Renal cortical epithelial cell (primary cell): ENCODE results near the gene ERN1. TPM values are rescaled to one million over a fixed set of nuclear protein-coding genes. Genes with fewer than 3 reads are reported as not detected.
"Not testable (repeated sequence)": the region's sequence is repeated elsewhere in the genome, so short reads cannot be mapped to it uniquely, and the experiment has no call there.

Source experiments
- DNase-seq: peaks from one replicate; pipeline ENCODE4 v3.0.0-alpha.2; 2011; ENCODE audit warnings: low read depth
- total RNA-seq: library from RNA; depleted of rRNA; stranded (reverse); fragments of >200 nt; gene quantifications from 2 replicates; pipeline ENCODE4 v1.2.3, GENCODE V29; 2014

The ERN1 gene
- 4.5 and 10.6 TPM in 2 replicates for total RNA-seq

DNA sequence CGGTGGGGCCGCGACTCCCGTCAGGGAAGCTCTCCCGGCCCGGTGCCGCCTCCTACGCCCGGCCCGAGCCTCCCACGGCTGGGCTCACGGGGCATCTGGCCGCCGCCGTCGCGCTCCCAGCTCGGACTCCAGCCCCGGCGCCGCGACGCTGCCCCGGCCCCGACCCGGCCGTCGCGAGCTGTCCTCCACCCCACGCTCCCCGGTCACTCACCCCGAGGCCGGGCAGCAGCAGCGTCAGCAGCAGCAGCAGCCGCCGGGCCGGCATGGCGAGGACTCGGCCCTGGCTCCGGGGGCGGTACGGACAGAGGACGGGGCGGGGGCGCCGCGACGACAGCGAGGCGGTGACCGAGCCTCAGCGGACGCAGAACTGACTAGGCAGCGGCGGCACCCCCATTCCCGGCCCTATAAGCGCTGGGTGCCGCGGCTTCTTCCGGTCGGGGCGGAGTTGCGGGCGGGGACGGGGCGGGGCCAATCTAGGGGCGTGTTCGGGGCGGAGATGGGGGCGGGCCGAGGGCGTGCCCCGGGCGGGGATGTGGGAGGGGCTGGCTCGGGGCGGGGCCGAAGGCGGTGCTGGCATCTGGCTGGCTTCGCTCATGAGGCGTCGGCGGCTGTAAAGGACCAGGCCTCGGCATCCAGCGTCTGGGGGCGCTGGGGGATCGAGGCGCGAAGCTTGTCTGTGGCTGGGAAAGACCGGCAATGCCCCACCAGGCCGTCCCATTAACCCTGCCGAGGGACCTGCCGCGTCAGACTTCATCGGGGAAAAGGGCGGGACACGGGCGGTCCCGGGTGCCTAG, at the start of gene ERN1:
Gene ERN1, minus strand, starts transcription at position 380 of the 794 bp plus-strand sequence. Its CDS starts 115 bp downstream, at position 265.
- peak; percentile 67 for DNase-seq

DNA sequence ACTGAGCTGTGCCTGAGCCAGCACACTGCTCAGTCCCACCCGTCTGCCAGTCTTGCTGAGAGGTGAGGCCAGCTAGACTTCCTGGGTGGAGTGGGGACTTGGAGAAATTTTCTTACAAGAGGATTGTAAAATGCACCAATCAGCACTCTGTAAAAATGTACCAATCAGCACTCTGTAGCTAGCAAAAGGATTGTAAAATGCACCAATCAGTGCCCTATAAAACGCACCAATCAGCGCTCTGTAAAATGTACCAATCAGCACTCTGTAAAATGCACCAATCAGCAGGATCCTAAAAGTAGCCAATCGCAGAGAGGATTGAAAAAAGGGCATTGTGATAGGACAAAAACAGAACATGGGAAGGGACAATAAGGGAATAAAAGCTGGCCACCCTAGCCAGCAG, 49.1 kb upstream of the ERN1 start:
- DNase-seq, result not testable (repeated sequence)

DNA sequence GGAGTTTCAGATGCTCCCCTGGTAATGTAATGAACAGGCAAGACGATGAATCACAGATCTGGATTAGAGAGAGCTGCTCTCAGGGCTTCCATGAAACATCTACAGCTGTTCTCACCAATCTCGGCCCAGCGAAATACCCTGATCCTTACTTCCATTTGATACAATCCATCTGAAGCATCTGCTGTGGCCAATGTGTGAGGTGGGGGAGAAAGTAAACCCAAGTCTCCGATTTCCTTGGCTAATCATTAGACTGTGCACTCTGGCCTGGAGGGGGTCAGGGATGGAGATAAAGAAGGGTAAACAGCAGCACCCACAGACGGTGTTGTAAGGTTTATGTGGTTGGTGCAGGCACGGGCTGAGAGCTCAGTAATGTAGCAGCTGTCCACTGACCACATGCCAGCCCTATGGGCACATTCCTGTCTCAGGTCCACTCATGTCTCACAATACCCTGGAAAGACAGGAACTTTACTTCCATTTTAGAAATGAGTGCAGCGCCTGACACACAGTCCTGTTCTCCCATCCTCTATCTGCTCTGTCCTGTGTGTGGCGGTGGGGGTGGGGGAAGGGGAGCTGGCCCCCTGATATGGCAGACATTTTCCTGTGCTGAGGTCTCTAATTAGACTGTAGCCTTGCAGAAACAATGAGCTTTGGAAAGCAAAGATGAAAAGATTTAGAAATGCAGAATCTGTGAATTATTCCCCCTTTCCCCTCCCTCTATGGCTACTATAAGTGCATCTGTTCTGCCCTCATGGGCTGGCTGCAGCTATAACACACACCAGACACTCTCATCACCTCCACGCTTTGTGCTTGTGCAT, 48.3 kb upstream of the ERN1 start:
- peak; percentile 69 for DNase-seq

DNA sequence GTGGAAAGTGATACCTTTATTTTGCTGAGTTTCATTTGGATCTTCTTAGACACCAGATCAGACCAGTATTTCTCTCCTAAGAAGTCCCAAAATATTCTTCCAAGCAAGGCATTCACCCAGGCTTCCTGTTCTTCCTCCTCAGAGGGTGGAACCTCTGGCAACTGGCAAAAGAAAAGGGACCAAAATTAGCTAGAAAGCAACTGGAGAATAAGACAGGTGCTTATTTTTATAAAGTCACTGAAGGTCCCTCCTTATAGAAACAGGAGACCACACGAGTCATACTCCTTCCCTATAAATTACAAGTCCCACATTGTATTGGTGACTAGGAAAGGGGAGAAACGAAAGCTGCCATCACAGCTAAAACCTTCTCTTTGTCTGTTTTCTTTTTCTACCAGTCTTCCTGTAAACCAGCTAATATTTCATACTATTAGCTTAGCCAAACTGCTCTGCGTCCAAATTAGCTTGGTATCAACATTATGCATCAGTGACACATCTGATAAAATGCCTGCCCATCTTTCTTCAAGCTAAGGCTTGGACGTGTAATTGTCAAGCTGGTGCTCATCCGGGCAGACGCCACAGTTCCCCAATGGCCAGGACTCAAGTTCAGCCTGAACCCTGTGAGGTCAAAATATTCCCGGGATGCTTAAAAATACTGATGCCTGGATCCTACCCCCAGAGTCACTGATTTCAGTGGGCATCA, 47.5 kb upstream of the ERN1 start:
- no peak for DNase-seq

DNA sequence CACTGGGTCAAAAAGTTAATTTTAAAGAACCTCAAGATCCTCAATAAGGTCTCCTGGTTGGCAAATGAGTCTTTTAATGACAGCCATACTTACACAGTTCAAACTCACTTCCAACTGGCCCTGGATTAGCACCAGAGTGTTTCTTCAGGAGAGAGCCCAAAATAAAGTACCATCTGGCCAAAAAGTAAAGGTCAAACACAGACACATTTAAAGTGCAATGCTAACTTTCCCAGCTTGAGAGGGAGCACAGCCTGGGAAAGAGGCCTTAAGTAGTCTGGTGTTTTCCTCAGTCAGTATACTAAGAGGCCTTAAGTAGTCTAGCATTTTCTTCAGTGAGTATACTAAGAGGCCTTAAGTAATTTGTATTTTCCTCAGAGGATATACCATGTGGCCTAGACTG, 46.6 kb upstream of the ERN1 start:
- DNase-seq, result no peak

DNA sequence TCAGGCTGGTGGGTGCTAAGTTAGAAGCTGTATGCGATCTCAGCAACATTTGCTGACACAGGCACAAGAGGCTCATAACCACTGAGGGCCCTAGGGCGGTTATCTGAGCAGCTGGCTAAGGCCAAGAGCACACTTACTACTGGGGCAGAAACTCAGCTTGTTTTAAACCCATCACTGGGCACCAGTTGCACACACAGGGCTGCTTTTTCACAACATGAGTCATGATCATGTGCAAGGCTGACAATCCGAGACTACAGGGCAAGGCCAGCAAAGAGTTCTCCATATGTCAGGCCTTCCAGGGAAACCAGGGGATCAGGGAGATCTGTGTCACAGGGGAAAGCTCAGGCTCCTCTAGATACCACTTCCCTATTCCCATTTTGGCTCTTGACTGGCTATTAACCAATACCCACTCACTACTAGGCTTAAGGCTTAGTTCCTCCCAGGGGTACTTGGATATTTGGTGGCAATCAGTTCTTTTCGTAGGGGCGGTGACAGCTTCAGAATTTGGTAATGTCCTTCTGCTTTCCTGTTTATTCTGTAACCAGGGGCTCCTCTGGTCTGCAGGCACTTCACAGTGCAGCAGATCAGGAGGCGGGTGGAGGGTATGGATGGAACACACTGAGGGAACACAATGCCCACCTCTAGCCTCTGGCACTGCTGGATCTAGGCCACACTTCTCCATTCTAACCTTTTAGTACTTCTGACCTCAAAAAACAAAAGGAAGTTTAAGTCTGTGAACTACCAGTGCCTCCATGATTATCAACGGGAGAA, 44.9 kb upstream of the ERN1 start:
- DNase-seq, result peak; percentile 82

DNA sequence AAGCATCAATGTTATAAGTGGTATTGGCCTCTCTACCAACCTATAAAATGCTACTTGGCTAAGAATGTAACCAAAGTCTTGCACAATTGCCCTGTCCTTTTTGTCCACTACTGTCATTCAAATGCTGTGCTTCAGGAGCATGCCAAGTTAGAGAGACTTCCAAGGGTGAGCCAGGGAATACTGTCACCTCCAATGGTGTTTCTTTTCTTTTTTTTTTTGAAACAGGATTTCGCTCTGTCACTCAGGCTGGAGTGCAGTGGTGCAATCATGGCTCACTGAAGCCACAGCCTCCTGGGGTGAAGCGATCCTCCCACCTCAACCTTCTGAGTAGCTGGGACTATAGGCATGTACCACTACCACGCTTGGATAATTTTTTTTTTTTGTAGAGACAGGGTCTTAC, 43.7 kb upstream of the ERN1 start:
- DNase-seq, result no peak

DNA sequence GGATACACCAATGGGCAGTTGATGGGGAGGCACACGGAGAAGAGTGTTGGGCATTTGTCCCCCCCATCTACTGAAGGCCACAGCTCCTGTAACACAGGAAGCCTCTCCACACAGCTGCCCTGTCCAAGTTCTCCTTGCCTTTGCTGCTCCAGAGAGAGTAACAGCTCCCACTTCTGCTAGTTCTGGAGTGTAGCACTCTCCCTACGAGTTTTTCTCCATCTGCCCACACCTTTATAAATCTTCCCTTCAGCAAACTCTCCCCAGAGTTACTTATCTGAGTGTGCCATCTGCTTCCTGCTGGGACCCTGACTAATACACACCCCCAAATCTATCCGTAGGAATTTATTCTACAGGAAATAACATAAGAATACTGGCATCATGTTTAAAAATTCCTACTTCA, 42.6 kb upstream of the ERN1 start:
- no peak for DNase-seq

DNA sequence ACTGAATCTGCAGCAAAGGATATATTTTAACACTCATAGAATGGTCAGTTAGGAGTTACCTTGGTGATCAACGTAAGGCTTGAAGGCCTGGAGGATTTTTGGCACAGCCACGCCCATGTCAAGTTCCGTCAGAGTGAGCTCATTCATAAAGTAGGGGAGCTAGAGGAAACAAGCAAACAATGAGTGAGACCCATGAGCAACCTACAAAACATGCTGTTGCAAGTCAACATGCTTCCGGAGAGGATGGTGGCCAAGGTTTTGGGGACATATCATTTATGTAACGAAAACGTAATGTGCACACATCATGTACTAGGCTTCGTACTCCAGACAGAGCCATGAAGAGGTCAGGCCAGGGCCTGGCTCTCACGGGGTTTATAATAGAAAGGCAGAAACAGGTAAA, 41.1 kb upstream of the ERN1 start:
- no peak for DNase-seq

DNA sequence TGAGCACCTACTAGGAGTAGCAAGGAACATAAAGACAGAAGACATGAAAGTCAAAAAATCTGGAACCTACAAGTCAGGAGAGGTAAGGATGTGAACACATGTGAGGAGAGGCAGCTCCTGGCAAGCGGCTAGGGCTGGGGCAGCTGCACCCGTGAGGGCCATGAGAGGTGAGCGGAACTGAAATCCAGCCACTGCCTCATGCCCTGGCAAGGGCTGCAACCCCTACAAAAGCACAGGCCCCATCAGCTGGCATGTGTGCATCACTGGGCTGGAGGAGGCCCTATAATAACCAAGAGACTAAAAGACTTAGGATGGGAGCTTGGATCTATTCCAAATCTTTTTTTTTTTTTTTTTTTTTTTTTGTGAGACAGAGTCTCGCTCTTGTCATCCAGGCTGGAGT, 40.3 kb upstream of the ERN1 start:
- no peak for DNase-seq

DNA sequence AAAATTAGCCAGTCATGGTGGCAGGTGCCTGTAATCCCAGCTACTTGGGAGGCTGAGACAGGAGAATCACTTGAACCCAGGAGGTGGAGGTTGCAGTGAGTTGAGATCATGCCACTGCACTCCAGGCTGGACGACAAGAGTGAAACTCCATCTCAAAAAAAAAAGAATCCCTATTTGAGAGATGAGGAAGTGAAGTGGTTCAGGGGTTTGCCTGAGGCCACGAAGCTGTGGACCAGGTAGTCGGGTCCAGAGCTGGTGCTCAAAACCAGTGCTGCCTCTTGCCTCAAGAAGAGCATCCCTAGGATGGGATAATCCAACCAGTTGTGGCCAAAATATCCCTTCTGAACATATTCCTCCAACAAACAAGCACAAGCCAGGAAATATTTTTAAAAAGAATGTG, 37.7 kb upstream of the ERN1 start:
- DNase-seq, result not testable (repeated sequence)

DNA sequence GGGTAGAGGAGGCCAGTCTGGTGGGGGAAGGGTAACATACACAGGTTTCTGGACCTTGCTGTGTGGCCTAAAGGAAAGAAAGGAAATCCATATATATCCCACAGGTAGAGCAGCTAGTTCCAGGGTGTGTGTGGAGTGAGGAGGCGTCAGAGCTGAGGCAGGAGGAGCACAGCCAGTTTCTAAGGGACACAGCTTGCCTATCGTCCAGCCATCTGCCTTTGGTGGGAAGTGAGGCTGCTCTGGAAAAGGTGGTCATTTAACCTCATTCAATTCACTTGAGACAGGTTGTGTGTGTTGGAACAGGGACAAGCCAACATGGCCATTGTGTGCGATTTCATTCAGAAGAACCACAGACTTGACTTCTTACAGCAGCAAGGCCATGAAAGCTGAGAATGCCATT, 36.9 kb upstream of the ERN1 start:
- no peak for DNase-seq

DNA sequence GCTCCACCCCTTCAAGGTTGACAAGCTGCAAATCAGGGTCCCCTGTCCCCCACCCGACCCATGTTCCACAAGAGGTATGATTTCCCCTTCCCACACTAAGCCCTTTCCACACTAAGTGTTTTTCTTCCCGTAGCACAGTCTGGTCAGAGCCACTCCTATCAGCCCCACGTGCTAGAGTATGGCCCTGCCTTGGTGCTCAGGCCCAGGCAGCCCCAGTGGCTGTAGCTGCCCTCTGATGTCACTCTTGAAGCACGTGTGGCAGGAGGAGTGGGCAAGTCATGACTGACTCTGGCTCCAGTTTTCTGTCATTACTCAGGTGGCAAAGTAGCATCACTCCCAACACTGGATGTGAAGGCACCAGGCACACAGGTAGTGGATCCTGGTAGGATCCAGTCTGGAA, 35.4 kb upstream of the ERN1 start:
- no peak for DNase-seq

DNA sequence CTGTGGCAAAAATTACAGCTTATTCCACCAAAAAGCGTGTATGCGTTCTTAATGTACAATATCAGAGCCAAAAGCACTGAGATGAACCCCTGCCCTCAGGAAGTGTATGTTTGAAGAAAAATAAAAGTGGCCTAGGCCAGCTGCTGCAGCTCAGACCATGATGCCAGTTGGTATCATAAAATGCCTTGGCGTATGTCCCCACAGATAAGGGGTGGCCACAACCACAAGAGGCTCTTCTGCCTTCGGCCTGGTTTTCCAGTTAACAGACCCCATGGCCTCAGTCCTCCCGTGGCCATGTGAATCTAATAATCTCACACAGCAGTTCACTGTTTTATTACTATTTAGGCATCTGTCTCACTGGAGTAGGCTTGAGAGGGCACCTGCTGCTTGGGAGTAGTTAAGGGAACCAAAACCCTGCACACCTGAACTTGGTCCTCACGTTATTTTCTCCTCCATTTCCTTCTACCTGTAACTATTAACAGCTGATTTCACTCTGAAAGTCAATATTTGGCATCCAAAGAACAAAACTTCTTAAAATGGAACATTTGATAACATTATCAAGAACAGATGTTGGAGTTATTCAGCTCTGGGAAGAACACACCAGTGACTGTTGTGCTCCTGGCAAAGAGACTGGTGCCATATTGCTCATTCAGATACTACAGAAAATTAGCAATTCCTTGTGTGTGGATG, 34.8 kb upstream of the ERN1 start:
- DNase-seq, result no peak

DNA sequence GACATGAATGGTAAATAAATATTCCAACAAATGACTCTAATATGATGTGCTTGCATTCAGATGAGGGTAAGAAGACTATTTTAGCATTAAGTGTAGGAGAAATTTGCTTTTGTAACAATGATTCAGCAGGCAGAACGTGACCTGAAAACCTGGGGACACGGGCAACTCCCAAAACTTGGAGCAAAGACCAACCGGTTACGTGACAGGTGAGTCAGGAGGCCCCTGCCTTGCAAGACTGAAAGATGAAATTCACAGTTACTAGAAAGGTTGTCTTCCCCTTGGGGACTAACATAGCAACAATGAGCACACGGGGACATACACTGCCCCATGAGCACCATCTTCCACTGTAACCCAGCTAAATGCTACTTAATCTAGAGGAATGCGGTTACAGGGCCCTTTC, 33.5 kb upstream of the ERN1 start:
- no peak for DNase-seq

DNA sequence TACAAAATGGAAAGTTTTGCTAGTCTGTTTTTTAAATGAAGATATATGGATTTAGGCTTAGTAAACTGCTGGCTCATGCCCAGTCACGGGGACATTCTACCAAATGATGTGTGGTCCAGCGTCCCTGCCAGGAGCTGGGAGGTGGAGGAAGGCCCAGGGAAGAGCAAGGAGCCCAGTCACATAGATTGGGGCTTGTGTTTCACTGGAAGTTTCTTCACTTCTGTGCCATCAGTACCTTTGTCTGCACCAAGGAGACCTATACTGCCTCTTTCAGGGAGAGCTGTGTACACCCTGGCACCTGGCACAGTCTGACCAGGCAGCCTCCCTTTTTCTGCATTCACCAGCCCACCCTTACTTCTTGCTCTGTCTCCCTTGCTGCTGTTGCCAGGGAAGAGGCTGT, 32.6 kb upstream of the ERN1 start:
- no peak for DNase-seq

DNA sequence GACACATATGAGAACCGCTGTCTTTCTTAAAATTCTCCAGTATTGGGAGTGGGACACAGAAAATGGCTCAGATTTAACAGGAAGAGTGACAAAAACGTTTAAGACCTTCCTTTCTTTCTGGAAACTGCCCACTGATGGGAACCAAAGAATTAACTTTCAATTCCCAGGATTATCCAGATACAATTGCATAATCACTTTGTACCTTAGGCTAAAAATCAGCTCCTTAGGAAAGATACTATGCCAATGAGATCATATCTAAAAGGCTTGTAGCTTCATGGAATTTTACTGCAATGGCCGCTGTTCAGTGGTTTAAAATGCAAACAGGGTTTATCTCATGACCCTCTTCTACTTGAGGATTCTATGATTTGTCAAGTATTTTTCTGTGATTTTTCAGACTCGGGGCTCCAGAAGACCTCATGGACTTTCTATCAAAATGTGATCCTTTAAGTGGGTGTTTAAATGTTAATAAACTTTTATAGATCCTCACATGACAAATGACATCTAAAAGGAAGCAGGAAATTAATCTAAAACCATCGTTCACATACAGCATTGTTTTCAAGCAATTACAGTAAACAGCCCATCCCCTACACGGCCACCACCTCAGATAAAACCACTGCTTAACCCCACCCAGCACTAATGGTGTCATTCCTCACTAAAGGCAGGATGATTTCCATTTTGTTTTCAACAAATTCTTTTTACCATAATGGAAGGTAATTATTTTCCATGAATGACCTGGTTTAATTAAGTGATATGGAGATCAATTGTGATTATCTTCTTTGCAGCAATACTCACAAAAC, 31.6 kb upstream of the ERN1 start:
- no peak for DNase-seq

DNA sequence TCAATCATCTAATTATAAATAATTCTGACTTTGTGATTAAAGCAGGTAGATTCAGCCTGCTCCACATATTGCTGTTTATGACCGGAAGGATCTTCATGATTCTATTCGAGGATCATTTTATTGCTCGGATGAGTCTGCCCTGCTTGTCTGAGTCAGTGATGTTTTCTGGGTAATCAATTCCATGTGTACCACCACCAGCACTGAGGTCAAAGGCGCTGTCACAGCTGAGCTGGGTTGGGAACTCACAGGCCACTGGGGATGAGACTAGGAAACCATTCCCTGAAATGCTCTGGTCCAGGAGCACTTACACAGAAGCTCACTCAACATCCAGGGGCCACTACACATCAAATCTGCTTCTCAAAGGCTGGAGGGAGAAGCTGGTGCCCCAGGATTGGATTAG, 30.4 kb upstream of the ERN1 start:
- no peak for DNase-seq

DNA sequence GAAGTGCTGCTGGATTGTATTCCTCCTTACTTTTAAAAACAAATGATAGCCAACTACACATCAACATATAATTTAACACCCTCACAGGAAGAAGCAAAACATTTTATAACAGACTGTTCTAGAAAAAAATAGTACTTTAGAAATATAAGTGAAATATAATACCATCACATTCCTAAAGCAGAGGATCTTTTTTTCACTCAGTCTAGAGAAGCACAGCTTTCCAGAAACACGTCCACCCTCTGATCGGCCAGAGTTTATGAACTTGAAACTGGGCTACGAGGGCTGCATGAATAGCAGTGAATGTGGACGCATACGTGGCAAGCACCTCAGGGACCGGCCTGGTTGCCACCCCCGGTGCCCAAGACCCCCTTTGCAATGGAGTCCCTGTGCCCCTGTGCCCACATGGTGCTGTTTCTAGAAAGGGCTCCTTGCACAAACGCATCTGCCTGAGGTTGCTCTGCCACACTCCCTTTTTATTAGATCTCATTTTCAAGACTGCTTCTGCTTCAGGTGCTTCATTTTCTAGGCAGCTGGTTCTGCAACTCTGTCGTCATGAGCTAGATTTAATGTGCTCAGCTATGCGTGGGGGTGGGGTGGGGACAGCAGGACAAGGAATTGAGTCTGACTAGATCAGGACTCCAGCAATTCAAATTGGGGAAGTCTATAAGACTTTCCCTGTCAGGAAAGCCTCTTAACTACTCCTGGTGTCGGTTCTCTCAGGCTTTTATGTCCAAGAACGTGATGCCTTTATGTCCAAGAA, 29.1 kb upstream of the ERN1 start:
- DNase-seq, result peak; percentile 13

DNA sequence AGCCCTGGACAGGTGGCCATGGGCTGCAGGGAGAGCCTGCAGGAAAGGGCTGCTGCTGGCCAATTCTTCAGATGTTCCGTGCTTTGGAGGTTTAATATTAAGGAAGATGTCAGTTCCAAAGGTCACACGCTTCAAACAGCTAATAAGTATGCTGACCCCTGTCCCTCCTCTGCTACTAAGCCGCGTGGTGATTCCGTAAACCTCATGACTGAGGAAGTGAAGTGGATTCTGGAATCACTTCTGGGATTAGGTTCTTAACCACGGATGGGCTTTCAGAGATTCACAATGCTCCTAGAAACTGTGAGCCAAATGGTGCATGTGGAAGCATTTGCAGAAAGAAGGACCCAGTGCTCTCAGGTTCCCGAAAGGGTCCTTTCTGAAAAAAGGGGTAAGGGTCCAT, 28.5 kb upstream of the ERN1 start:
- no peak for DNase-seq
